ENCODE data around the gene ALS2CL.

GRCh38 chr3:46624975-46625490 is 68.4 kb downstream of the ALS2CL start:
- TF ChIP-seq, protein P1, sequence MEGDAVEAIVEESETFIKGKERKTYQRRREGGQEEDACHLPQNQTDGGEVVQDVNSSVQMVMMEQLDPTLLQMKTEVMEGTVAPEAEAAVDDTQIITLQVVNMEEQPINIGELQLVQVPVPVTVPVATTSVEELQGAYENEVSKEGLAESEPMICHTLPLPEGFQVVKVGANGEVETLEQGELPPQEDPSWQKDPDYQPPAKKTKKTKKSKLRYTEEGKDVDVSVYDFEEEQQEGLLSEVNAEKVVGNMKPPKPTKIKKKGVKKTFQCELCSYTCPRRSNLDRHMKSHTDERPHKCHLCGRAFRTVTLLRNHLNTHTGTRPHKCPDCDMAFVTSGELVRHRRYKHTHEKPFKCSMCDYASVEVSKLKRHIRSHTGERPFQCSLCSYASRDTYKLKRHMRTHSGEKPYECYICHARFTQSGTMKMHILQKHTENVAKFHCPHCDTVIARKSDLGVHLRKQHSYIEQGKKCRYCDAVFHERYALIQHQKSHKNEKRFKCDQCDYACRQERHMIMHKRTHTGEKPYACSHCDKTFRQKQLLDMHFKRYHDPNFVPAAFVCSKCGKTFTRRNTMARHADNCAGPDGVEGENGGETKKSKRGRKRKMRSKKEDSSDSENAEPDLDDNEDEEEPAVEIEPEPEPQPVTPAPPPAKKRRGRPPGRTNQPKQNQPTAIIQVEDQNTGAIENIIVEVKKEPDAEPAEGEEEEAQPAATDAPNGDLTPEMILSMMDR (IDR thresholded peaks at IDR 0.05; ENCODE audit: low read length) = no peak
- TF ChIP-seq EZH2phosphoT487 (IDR thresholded peaks at IDR 0.05; ENCODE audit: low read length) = no peak

All from MM.1S (cell line).